T-helper 1 cell treated with Interleukin-12 subunit alpha and Interleukin-12 subunit beta and Interleukin-4 antibody, amounts not matched to agents 30 μg/mL and 1 μg/mL, for 36 hours (primary cell): ENCODE results near the gene CYP24A1.

ENCODE experiments used
- H3K27ac Mint-ChIP-seq: one replicate; pipeline ENCODE4 v1.8.0; 2021; ENCODE audit warnings: mild to moderate bottlenecking, mixed read lengths
- H3K27me3 Mint-ChIP-seq: one replicate; pipeline ENCODE4 v1.8.0; 2021; ENCODE audit warnings: low read depth, mixed read lengths
- H3K36me3 Mint-ChIP-seq: one replicate; pipeline ENCODE4 v1.8.0; 2021; ENCODE audit warnings: low read depth, mixed read lengths
- H3K4me1 Mint-ChIP-seq: one replicate; pipeline ENCODE4 v1.8.0; 2021; ENCODE audit warnings: low read depth, mixed read lengths
- H3K4me3 Mint-ChIP-seq: one replicate; pipeline ENCODE4 v1.8.0; 2021; ENCODE audit warnings: mild to moderate bottlenecking, moderate library complexity, mixed read lengths
- H3K9me3 Mint-ChIP-seq: one replicate; pipeline ENCODE4 v1.8.0; 2021; ENCODE audit warnings: mixed read lengths

The CYP24A1 gene

GRCh38 chr20:54115172-54115854, 58.5 kb downstream of the CYP24A1 start:
- Mint-ChIP-seq H3K27ac (no peak overlapping the region), H3K36me3 (no peaks in the 10 kb centered on the region), H3K4me1 (no peaks in the 10 kb centered on the region), H3K4me3 (no peak overlapping the region), H3K9me3 (no peaks in the 10 kb centered on the region), H3K27me3 (peaks cover 9% of the 10 kb centered on the region)

- Mint-ChIP-seq H3K9me3 (no peaks in the 10 kb centered on the region), H3K27ac (no peak overlapping the region), H3K4me3 (no peak overlapping the region), H3K27me3 (peaks cover 9% of the 10 kb centered on the region), H3K36me3 (no peaks in the 10 kb centered on the region), H3K4me1 (no peaks in the 10 kb centered on the region)
Measured at GRCh38 chr20:54114109-54114508, 59.7 kb downstream of the CYP24A1 start.

- no peak overlapping the region for H3K4me3 Mint-ChIP-seq
- H3K27ac Mint-ChIP-seq = no peak overlapping the region
- H3K36me3 Mint-ChIP-seq = no peaks in the 10 kb centered on the region
- H3K4me1 Mint-ChIP-seq = no peaks in the 10 kb centered on the region
- no peaks in the 10 kb centered on the region for H3K9me3 Mint-ChIP-seq
- H3K27me3 Mint-ChIP-seq = peaks cover 9% of the 10 kb centered on the region
Measured at GRCh38 chr20:54113566-54113965, 60.2 kb downstream of the CYP24A1 start.

GRCh38 chr20:54112221-54112884, 61.4 kb downstream of the CYP24A1 start:
- Mint-ChIP-seq H3K4me3 (no peak overlapping the region), H3K4me1 (no peaks in the 10 kb centered on the region), H3K27ac (no peak overlapping the region), H3K27me3 (peaks cover 9% of the 10 kb centered on the region), H3K36me3 (no peaks in the 10 kb centered on the region), H3K9me3 (no peaks in the 10 kb centered on the region)

- no peaks in the 10 kb centered on the region for H3K9me3 Mint-ChIP-seq
- no peaks in the 10 kb centered on the region for H3K4me1 Mint-ChIP-seq
- no peaks in the 10 kb centered on the region for H3K36me3 Mint-ChIP-seq
- no peak overlapping the region for H3K4me3 Mint-ChIP-seq
- no peak overlapping the region for H3K27ac Mint-ChIP-seq
- peaks cover 9% of the 10 kb centered on the region for H3K27me3 Mint-ChIP-seq
Measured at GRCh38 chr20:54111460-54111859, 62.3 kb downstream of the CYP24A1 start.

GRCh38 chr20:54110457-54110856, 63.3 kb downstream of the CYP24A1 start:
- H3K9me3 Mint-ChIP-seq = no peaks in the 10 kb centered on the region
- peaks cover 9% of the 10 kb centered on the region for H3K27me3 Mint-ChIP-seq
- no peaks in the 10 kb centered on the region for H3K4me1 Mint-ChIP-seq
- H3K27ac Mint-ChIP-seq = no peak overlapping the region
- H3K36me3 Mint-ChIP-seq = no peaks in the 10 kb centered on the region
- no peak overlapping the region for H3K4me3 Mint-ChIP-seq

- Mint-ChIP-seq H3K9me3 (no peaks in the 10 kb centered on the region), H3K4me1 (no peaks in the 10 kb centered on the region), H3K4me3 (no peak overlapping the region)
Measured at GRCh38 chr20:54110041-54110440, 63.7 kb downstream of the CYP24A1 start.

GRCh38 chr20:54108817-54109216, 65.0 kb downstream of the CYP24A1 start:
- Mint-ChIP-seq H3K9me3 (no peaks in the 10 kb centered on the region), H3K4me1 (no peaks in the 10 kb centered on the region), H3K27ac (no peak overlapping the region), H3K27me3 (peaks cover 10% of the 10 kb centered on the region), H3K36me3 (no peaks in the 10 kb centered on the region), H3K4me3 (no peak overlapping the region)

More at GRCh38 chr20:54110041-54110440, 63.7 kb downstream of the CYP24A1 start:
- Mint-ChIP-seq H3K36me3 (no peaks in the 10 kb centered on the region), H3K27me3 (peaks cover 9% of the 10 kb centered on the region), H3K27ac (no peak overlapping the region)

- Mint-ChIP-seq H3K4me1 (peaks cover 1% of the 10 kb centered on the region), H3K9me3 (no peaks in the 10 kb centered on the region), H3K27ac (no peak overlapping the region), H3K27me3 (peaks cover 9% of the 10 kb centered on the region), H3K4me3 (no peak overlapping the region), H3K36me3 (no peaks in the 10 kb centered on the region)
Measured at GRCh38 chr20:54108326-54108642, 65.5 kb downstream of the CYP24A1 start.

- no peaks in the 10 kb centered on the region for H3K36me3 Mint-ChIP-seq
- peaks cover 10% of the 10 kb centered on the region for H3K27me3 Mint-ChIP-seq
- no peak overlapping the region for H3K4me3 Mint-ChIP-seq
- H3K27ac Mint-ChIP-seq = no peak overlapping the region
- H3K4me1 Mint-ChIP-seq = peaks cover 2% of the 10 kb centered on the region
- H3K9me3 Mint-ChIP-seq = no peaks in the 10 kb centered on the region
Measured at GRCh38 chr20:54107600-54108325, 66.0 kb downstream of the CYP24A1 start.

GRCh38 chr20:54107181-54107580, 66.6 kb downstream of the CYP24A1 start:
- Mint-ChIP-seq H3K27me3 (peaks cover 10% of the 10 kb centered on the region), H3K36me3 (no peaks in the 10 kb centered on the region), H3K27ac (no peak overlapping the region), H3K4me3 (no peak overlapping the region), H3K9me3 (no peaks in the 10 kb centered on the region), H3K4me1 (peaks cover 2% of the 10 kb centered on the region)

GRCh38 chr20:54106162-54106561, 67.6 kb downstream of the CYP24A1 start:
- no peaks in the 10 kb centered on the region for H3K36me3 Mint-ChIP-seq
- H3K4me1 Mint-ChIP-seq = peaks cover 2% of the 10 kb centered on the region
- H3K9me3 Mint-ChIP-seq = no peaks in the 10 kb centered on the region
- H3K27ac Mint-ChIP-seq = no peak overlapping the region
- no peak overlapping the region for H3K4me3 Mint-ChIP-seq
- peaks cover 6% of the 10 kb centered on the region for H3K27me3 Mint-ChIP-seq

GRCh38 chr20:54105653-54106052, 68.1 kb downstream of the CYP24A1 start:
- no peaks in the 10 kb centered on the region for H3K36me3 Mint-ChIP-seq
- no peak overlapping the region for H3K4me3 Mint-ChIP-seq
- peaks cover 2% of the 10 kb centered on the region for H3K4me1 Mint-ChIP-seq
- H3K27me3 Mint-ChIP-seq = peaks cover 6% of the 10 kb centered on the region
- H3K27ac Mint-ChIP-seq = no peak overlapping the region
- H3K9me3 Mint-ChIP-seq = no peaks in the 10 kb centered on the region

- Mint-ChIP-seq H3K27ac (no peak overlapping the region), H3K27me3 (peaks cover 6% of the 10 kb centered on the region), H3K36me3 (no peaks in the 10 kb centered on the region), H3K4me1 (peaks cover 2% of the 10 kb centered on the region), H3K4me3 (no peak overlapping the region), H3K9me3 (no peaks in the 10 kb centered on the region)
Measured at GRCh38 chr20:54104781-54105180, 69.0 kb downstream of the CYP24A1 start.
